HG03039 (cell line): Measurements from ENCODE around the gene FBXO3.
A peak's percentile ranks its signal among the peaks of the same experiment; 100 is the strongest.

Source experiments
- ATAC-seq: cut with Tn5 transposase; IDR thresholded peaks from one replicate; pipeline ENCODE4 v1.9.1; 2021; ENCODE audit warnings: mild to moderate bottlenecking, moderate library complexity; ENCODE audit not compliant: unreplicated experiment

The FBXO3 gene

DNA sequence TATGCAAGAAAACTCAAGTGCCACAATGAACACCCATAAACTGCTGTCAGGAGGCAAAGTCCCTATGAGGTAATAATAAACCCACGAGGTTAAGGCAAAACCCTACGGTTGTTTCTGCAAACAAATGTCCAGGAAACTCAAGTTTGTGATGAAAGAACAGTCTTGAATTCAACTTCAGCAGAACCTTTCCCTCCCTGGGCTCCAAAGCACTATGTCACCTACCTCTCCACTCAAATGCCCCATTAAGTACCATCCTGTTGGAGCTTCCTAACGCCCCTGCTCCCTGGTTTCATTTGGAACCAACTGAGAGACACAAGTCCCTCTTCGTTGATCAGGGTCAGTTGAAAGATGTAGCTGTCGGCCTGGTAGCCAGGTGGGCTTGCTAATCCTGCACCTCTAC is 71.1 kb downstream of the FBXO3 start:
- ATAC-seq: no peak

DNA sequence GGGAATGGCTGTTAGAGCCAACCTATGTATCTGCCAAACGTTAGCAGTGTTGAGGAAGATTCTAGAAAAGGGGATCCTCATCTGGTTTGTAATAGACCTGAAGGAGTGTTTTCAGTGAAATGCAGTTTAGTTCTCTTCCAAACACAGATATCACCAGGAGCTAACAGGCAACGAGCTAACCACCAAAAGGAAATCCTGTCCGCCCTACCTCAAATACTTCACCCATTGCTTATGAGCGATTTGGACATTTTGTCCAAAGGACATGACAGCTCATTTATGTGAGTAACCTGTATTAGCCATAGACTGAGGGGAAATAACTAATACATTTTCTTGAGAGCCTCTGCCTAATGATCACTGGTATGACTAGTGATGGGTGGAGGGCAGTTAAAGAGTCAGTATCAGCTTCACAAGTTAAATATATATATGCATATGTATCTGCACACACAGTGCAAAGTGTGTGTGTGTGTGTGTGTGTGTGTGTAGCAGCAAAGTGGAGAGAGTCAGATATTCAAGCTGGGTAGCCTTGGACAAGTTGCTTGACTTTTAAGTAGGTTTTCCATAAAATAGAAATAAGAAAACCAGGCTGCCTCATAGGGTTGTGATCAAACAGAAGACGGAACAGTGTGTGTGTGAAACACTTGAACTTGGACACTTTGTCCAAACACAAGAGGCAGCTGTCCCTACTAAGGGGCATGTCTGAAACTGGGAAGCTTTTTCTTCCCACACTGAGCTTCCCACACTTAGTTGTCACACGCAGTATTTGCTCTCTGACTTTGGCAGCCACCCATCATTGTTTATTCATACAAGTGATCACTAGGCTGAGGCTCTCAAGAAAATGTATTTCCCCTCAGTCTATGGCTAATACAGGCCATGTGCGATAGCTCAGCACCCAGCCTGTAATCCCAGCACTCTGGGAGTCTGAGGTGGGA is 72.8 kb downstream of the FBXO3 start:
- no peak for ATAC-seq

- ATAC-seq: peak; percentile 88
These were observed 73.6 kb downstream of the FBXO3 start, which contains the start of gene C11orf91 for GRCh38 chr11:33700502-33701271. C11orf91 (minus strand) TSS chr11:33700826; CDS start chr11:33700740, 86 bp downstream.

DNA sequence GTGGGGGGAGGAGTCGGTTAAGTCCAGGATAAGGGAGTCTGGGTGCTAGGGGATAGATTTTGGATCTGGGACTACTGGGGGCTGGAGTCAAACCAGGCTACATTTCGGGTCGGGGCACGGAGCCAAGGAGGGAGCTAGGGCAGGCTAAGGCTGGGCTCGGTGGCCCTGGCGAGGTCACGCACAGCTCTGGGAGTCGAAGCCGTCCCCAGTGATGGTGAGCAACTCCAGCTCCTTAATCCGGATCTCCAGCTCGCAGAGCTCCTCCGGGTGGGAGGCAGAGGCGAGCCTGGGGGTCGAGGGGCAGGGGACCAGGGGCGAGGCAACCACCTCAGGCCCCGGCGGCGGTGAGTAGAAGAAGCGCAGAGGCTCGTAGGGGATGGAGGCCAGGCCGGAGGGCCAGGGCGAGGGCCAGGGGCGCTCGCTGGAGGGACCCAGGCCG is 74.2 kb downstream of the FBXO3 start:
- no peak for ATAC-seq

- no peak for ATAC-seq
These were observed 74.7 kb downstream of the FBXO3 start for GRCh38 chr11:33699515-33700062.

DNA sequence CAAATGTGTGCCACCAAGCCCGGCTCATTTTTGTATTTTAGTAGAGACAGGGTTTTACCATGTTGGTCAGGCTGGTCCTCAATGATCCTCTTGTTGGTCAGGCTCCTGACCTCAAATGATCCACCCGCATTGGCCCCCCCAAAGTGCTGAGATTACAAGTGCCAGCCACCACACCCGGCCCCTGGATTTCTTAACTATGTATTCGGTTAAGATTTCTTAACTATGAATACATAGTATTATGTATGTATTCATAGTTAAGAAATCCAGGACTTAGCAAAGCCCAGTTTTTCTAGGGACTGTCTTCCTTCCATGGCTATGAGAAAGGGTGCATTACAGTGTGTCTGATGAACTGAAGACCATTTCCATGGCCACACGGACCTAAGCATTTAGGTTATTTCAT is 75.4 kb downstream of the FBXO3 start:
- no peak for ATAC-seq

DNA sequence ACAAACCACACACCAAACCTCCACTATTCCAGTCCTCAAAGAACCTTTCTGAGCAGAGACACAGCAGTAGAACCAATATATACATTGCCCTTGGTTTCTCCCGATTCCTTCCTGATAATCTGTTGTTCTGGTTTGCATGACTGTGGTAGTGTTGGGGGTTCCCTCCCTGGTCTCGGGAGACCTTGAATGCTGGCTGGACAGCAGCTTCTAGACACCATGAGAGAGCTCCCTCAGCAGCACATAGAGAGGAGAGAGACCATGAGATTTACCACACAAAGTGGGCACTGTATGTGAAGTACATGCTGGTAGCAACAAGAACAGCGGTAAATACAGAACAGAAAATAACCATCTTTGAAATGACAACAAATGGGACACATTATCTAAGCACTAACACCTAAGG is 76.3 kb downstream of the FBXO3 start:
- ATAC-seq: no peak

- ATAC-seq: no peak
These were observed 77.2 kb downstream of the FBXO3 start for GRCh38 chr11:33696931-33697638.

GRCh38 chr11:33696411-33696810 is 77.9 kb downstream of the FBXO3 start:
- ATAC-seq: no peak

DNA sequence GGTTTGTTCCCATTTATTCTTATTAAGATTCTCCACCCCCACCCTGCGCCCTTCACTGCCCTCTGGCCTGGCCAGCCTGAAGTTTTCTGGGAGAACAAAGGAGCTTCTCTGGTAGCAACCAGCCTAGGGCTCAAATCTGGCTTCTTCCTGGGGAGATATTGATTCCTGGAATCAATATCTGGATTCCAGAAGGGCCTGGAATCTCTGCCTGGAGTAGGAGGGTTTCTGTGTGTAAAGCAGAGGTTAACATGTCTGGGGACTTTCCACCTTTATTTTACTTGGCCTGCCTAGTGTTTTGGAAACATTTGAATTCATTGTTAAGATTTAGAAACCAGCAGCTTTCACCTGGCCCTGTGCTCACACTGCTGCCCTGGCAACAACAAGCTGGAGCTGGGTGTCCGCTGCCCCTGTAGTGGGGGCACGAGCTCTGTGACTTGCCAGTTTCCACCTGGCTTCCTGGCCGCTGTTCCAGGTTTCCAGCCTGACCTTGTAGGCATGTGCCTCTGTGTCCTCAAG is 79.2 kb downstream of the FBXO3 start:
- no peak for ATAC-seq

- no peak for ATAC-seq
These were observed 79.8 kb downstream of the FBXO3 start for GRCh38 chr11:33694346-33695050.

GRCh38 chr11:33692541-33692940 is 81.8 kb downstream of the FBXO3 start:
- ATAC-seq: no peak

DNA sequence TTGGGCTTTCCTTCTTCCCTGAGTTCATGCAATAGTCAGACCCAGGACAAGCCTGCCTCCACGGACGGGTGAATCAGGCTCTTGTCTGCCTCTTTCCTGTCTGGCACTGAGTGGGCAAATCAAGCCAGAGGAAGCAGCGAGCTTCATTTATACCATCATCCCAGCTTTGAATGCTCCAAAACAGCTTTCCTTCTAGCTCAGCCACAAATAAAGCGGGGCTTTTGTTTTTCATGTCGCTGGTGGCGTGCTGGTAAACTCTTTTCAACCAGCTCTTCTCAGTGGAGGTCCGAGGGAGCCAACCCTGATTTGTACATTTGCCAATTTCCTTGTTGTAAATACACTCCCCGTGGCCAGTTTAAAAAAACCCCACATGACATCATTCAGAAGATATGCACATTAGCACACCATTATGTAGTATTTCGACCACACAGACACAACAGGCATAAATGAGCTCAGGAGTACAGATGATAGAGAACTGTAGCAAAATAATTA is 82.3 kb downstream of the FBXO3 start:
- ATAC-seq: no peak

GRCh38 chr11:33691066-33691864 is 83.1 kb downstream of the FBXO3 start:
- ATAC-seq: no peak
